GM08714 (cell line): ENCODE results near the gene CAPN5.

Source experiments
- H3K4me3 ChIP-seq: fragments of 200-500 bp; sonication (Bioruptor generic); 2 replicates; pipeline ENCODE4 v1.5.1; 2014; ENCODE audit warnings: mild to moderate bottlenecking, low read length, inconsistent platforms
- ZNF274 ChIP-seq: IDR thresholded peaks from 2 replicates; pipeline ENCODE4 v1.6.1; 2012; ENCODE audit warnings: mild to moderate bottlenecking, low read depth, low read length

Gene CAPN5

GRCh38 chr11:77148963-77149715, 82.4 kb downstream of the CAPN5 start:
- TF ChIP-seq ZNF274 = no peak

GRCh38 chr11:77149716-77150392, 83.1 kb downstream of the CAPN5 start:
- TF ChIP-seq ZNF274 = no peak
- no peak overlapping the region for H3K4me3 ChIP-seq

More at GRCh38 chr11:77148963-77149715, 82.4 kb downstream of the CAPN5 start:
- no peak overlapping the region for H3K4me3 ChIP-seq

- H3K4me3 ChIP-seq = no peak overlapping the region
- no peak for TF ChIP-seq ZNF274
Observed at GRCh38 chr11:77150836-77151235, 84.1 kb downstream of the CAPN5 start.

GRCh38 chr11:77151804-77152509, 85.2 kb downstream of the CAPN5 start:
- TF ChIP-seq ZNF274 = no peak
- no peak overlapping the region for H3K4me3 ChIP-seq

GRCh38 chr11:77152846-77153245, 86.1 kb downstream of the CAPN5 start:
- no peak overlapping the region for H3K4me3 ChIP-seq
- no peak for TF ChIP-seq ZNF274

- TF ChIP-seq ZNF274 = no peak
Observed at GRCh38 chr11:77153276-77154185, 86.8 kb downstream of the CAPN5 start.

GRCh38 chr11:77154381-77155081, 87.8 kb downstream of the CAPN5 start:
- no peak overlapping the region for H3K4me3 ChIP-seq

More at GRCh38 chr11:77153276-77154185, 86.8 kb downstream of the CAPN5 start:
- H3K4me3 ChIP-seq = no peak overlapping the region

GRCh38 chr11:77155082-77155475, 88.3 kb downstream of the CAPN5 start:
- TF ChIP-seq ZNF274 = no peak
- H3K4me3 ChIP-seq = no peak overlapping the region

More at GRCh38 chr11:77154381-77155081, 87.8 kb downstream of the CAPN5 start:
- TF ChIP-seq ZNF274 = no peak

GRCh38 chr11:77155556-77156130, 88.9 kb downstream of the CAPN5 start:
- no peak overlapping the region for H3K4me3 ChIP-seq
- TF ChIP-seq ZNF274 = no peak

- TF ChIP-seq ZNF274 = no peak
- H3K4me3 ChIP-seq = no peak overlapping the region
Observed at GRCh38 chr11:77156396-77157195, 89.8 kb downstream of the CAPN5 start.

- H3K4me3 ChIP-seq = no peak overlapping the region
- TF ChIP-seq ZNF274 = no peak
Observed at GRCh38 chr11:77158041-77158695, 91.4 kb downstream of the CAPN5 start.

GRCh38 chr11:77159219-77159936, 92.6 kb downstream of the CAPN5 start:
- no peak overlapping the region for H3K4me3 ChIP-seq
- TF ChIP-seq ZNF274 = no peak
